ENCODE data around the gene MCM10.

DNA sequence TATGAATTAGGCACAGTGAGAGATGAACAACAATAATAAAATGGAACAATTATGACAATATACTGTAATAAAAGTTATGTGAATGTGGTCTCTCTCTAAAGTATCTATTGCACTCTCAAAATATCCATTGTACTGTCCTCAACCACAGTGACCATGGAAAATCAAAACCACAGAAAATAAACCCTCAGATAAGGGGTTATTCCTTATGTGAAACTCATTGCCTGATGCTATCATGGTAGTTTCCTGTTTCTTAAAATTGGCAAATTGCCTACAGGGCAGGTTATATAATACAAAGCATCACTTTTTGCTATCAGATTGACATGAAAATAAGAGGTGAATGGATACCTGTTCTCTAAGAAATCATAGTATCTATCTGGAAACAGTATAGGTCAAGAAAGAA, 3.8 kb downstream of the MCM10 start:
- no peak for TF ChIP-seq POLR2A (IDR thresholded peaks at IDR 0.05; ENCODE audit: low read length)
- no peak for TF ChIP-seq GATA1 (IDR thresholded peaks at IDR 0.05; ENCODE audit: low read depth, low read length)
